Right cardiac atrium (tissue), 5 donors: ENCODE results near the gene SYCP3. TPM values are rescaled to one million over a fixed set of nuclear protein-coding genes. Genes with fewer than 3 reads are reported as not detected.
A peak's percentile ranks its signal among the peaks of the same experiment; 100 is the strongest.
"Not testable (repeated sequence)": the region's sequence is repeated elsewhere in the genome, so short reads cannot be mapped to it uniquely, and the experiment has no call there.

Experiments
- ATAC-seq, 2 donors: fragments of 200-7000 bp; cut with Tn5 transposase; one replicate each; pipeline versions ENCODE4 v1.8.0 to v1.9.1; 2020; ENCODE audit warnings: moderate library complexity in 2 of 2, mild to moderate bottlenecking in 1 of 2
- DNase-seq, 3 donors: peaks; one replicate each; pipeline ENCODE4 v3.0.0-alpha.2; 2020
- H3K27ac ChIP-seq: one replicate; pipeline ENCODE4 v1.5.1; 2013; ENCODE audit warnings: mild to moderate bottlenecking, low read length, control low read depth, moderate library complexity
- H3K27me3 ChIP-seq: one replicate; pipeline ENCODE4 v1.6.1; 2013; ENCODE audit not compliant: control insufficient read depth, insufficient read depth
- H3K4me1 ChIP-seq: one replicate; pipeline ENCODE4 v1.6.1; 2013; ENCODE audit warnings: low read length; ENCODE audit not compliant: control insufficient read depth, insufficient read depth
- H3K4me3 ChIP-seq: one replicate; pipeline ENCODE4 v1.5.1; 2013; ENCODE audit warnings: low read length, control low read depth
- H3K9me3 ChIP-seq: one replicate; pipeline ENCODE4 v1.6.1; 2013; ENCODE audit warnings: low read length; ENCODE audit not compliant: control insufficient read depth
- WGBS: extraction: QIAGEN DNeasy Blood & Tissue Kit; methylation state at CpG from one replicate; pipeline ENCODE4 v1.1.7; 2013; 5-methylcytosine and 5-hydroxymethylcytosine counted together
- intact Hi-C, 4 donors: fragments of 100-400 bp; cut with DNase I; formaldehyde crosslinking; loops; one replicate each; pipeline versions ENCODE4 v1.11.0 to v1.14.0; 2022 to 2023
- polyA plus RNA-seq: library from polyadenylated mRNA; stranded (reverse); fragments of 200-250 nt; gene quantifications from one replicate; pipeline ENCODE4 v1.2.3, GENCODE V29; 2013
- total RNA-seq, 4 donors: library from RNA; stranded (reverse); fragmentation: NEBNext Ultra II Directional; extraction: Animal tissue kit (Norgen Biotek cat#: 25700); gene quantifications; one replicate each; pipeline ENCODE4 v1.2.1, GENCODE V29; 2021
- donor health status: healthy with polysubstance abuse.
- donor health status: DM: no; HTN: yes; CAD: no.
- donor health status: DM: no; HTN: no; CAD: no.
- donor health status: DM: no; HTN: yes; CAD: no; lungs with severe emphysema.
- donor health status: DM: yes; HTN: yes; CAD: no.

SYCP3 gene
- total and polyA plus RNA-seq, 5 donors = 0.05 to 0.18 TPM; not detected in 3

- peak overlapping the region; percentile 76 for H3K27ac ChIP-seq
- ATAC-seq (peak; percentile 85), DNase-seq (peak; percentile 76 to 84 (median 84))
- 30% methylated on average over 18 of the region's 18 CpGs for WGBS
- no peaks in the 10 kb centered on the region for H3K4me1 ChIP-seq
- H3K27me3 ChIP-seq = no peaks in the 10 kb centered on the region
- H3K9me3 ChIP-seq = no peaks in the 10 kb centered on the region
- intact Hi-C loops = no loop called here
- peak overlapping the region; percentile 86 for H3K4me3 ChIP-seq
These were observed 42.7 kb downstream of the SYCP3 start for GRCh38 chr12:101696251-101697196.

DNA sequence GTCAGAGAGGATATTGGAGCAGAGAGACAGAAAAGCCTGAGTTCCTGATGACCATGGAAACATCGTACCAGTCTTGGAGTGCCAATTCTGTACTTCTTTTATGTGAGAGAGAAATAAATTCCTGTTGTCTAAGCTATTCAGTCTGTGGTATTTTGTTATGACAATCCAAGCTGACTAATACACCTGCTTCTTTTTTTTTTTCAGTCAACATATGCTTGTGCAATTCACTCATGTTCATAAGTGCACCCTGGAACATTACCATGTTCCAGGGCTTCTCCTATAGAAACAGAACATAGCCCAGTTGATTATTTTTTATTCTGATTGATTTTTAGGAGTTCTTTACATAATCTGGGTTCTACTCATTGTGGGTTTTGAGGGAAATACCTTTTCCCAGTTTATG lies 43.6 kb downstream of the SYCP3 start:
- H3K27ac ChIP-seq = no peak overlapping the region
- no peaks in the 10 kb centered on the region for H3K27me3 ChIP-seq
- ATAC-seq = no peak
- no peak overlapping the region for H3K4me3 ChIP-seq
- DNase-seq = no peak
- WGBS = 94% methylated on average over 1 of the region's 1 CpG
- H3K9me3 ChIP-seq = no peaks in the 10 kb centered on the region
- intact Hi-C loops = no loop called here
- H3K4me1 ChIP-seq = no peaks in the 10 kb centered on the region

- Histone ChIP-seq H3K27me3 (no peaks in the 10 kb centered on the region), H3K4me1 (no peaks in the 10 kb centered on the region), H3K27ac (no peak overlapping the region), H3K9me3 (no peaks in the 10 kb centered on the region), H3K4me3 (no peak overlapping the region)
- ATAC-seq (no peak), DNase-seq (no peak)
- 96% methylated on average over 2 of the region's 2 CpGs for WGBS
- intact Hi-C loops = no loop called here
These were observed 44.3 kb downstream of the SYCP3 start for GRCh38 chr12:101694986-101695385.

DNA sequence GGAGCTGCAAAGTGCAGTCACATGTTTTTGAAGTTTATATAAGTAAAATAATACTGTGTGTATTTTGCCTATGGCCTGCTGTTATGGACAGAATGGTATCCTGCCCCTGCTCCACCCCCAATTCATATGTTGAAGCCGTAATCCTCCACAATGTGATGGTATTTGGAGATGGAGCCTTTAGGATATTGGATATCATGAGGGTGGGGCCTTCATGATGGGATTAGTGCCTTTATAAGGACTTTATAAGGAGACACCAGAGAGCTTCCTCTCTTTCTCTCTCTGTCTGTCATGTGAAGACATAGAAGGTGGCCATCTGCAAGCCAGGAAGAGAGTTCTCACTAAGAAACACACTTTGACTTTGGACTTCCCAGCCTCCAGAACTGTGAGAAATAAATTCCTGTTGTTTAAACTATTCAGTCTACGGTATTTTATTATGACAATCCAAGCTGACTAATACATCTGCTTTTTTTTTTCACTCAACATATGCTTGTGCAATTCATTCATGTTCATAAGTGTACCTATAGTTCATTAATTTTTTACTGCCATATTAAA lies 44.9 kb downstream of the SYCP3 start:
- Histone ChIP-seq H3K9me3 (no peaks in the 10 kb centered on the region), H3K27me3 (no peaks in the 10 kb centered on the region), H3K4me1 (no peaks in the 10 kb centered on the region), H3K27ac (no peak overlapping the region), H3K4me3 (no peak overlapping the region)
- DNase-seq (no peak), ATAC-seq (no peak)
- intact Hi-C loops = no loop called here
- 94% methylated on average over 2 of the region's 2 CpGs for WGBS

GRCh38 chr12:101691503-101692096 lies 47.7 kb downstream of the SYCP3 start:
- Histone ChIP-seq H3K9me3 (no peaks in the 10 kb centered on the region), H3K27me3 (no peaks in the 10 kb centered on the region), H3K4me3 (no peak overlapping the region), H3K4me1 (no peaks in the 10 kb centered on the region), H3K27ac (no peak overlapping the region)
- no peak for ATAC-seq
- no peak for DNase-seq
- intact Hi-C loops = no loop called here
- 91% methylated on average over 1 of the region's 1 CpG for WGBS

- intact Hi-C loops = no loop called here
These were observed 48.6 kb downstream of the SYCP3 start for GRCh38 chr12:101690544-101691098.

GRCh38 chr12:101686176-101686575 lies 53.1 kb downstream of the SYCP3 start:
- intact Hi-C loops = no loop called here

More at GRCh38 chr12:101690544-101691098, 48.6 kb downstream of the SYCP3 start:
- H3K9me3 ChIP-seq = no peaks in the 10 kb centered on the region
- no peak for ATAC-seq
- H3K4me1 ChIP-seq = no peaks in the 10 kb centered on the region
- H3K27me3 ChIP-seq = no peaks in the 10 kb centered on the region
- WGBS = 69% methylated on average over 3 of the region's 3 CpGs
- no peak overlapping the region for H3K4me3 ChIP-seq
- DNase-seq = no peak
- no peak overlapping the region for H3K27ac ChIP-seq

GRCh38 chr12:101685092-101685491 lies 54.2 kb downstream of the SYCP3 start:
- 61% methylated on average over 1 of the region's 1 CpG for WGBS
- no peaks in the 10 kb centered on the region for H3K27me3 ChIP-seq
- H3K4me3 ChIP-seq = no peak overlapping the region
- ATAC-seq = no peak
- H3K4me1 ChIP-seq = no peaks in the 10 kb centered on the region
- no peak for DNase-seq
- no peak overlapping the region for H3K27ac ChIP-seq
- intact Hi-C loops = no loop called here
- no peaks in the 10 kb centered on the region for H3K9me3 ChIP-seq

More at GRCh38 chr12:101686176-101686575, 53.1 kb downstream of the SYCP3 start:
- Histone ChIP-seq H3K27ac (no peak overlapping the region), H3K9me3 (no peaks in the 10 kb centered on the region), H3K4me3 (no peak overlapping the region), H3K4me1 (no peaks in the 10 kb centered on the region), H3K27me3 (no peaks in the 10 kb centered on the region)
- ATAC-seq (peak; percentile 47 to 69), DNase-seq (no peak)
- 78% methylated on average over 1 of the region's 1 CpG for WGBS

- H3K4me3 ChIP-seq, ATAC-seq, DNase-seq, H3K4me1 ChIP-seq, intact Hi-C loops, H3K27ac ChIP-seq, H3K27me3 ChIP-seq, H3K9me3 ChIP-seq: not testable (repeated sequence)
- 46% methylated on average over 6 of the region's 6 CpGs for WGBS
These were observed 57.6 kb downstream of the SYCP3 start for GRCh38 chr12:101681627-101682026.

DNA sequence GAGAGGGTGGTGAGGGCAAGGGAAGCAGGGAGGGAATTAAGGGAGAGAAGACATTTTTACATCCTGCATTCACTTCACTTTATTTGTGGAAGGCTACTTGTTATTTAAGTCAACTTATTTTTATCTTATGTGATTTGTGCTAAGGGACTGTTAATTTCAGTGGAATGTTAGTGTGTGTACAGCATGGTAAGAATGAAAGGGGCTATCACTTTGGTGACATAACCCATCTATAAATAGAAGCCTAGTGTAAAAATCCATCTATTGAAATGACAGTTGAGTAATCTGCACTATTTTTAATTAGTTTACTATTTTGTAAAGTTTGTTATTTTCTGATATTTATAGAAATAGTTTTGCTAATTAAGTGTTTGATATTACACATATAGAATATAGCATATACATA lies 58.6 kb downstream of the SYCP3 start:
- Histone ChIP-seq H3K4me3 (peak overlapping the region; percentile 38), H3K4me1 (peaks cover 2% of the 10 kb centered on the region), H3K27me3 (no peaks in the 10 kb centered on the region), H3K27ac (peak overlapping the region; percentile 92), H3K9me3 (no peaks in the 10 kb centered on the region)
- DNase-seq = no peak
- ATAC-seq = peak; percentile 61 to 69
- intact Hi-C loops = no loop called here

- 56% methylated on average over 3 of the region's 3 CpGs for WGBS
- peak in 2 of 3 donors; percentile 20 to 53 for DNase-seq
- Histone ChIP-seq H3K4me1 (peaks cover 2% of the 10 kb centered on the region), H3K27ac (peak overlapping the region; percentile 92), H3K4me3 (peak overlapping the region; percentile 38), H3K9me3 (no peaks in the 10 kb centered on the region), H3K27me3 (no peaks in the 10 kb centered on the region)
- intact Hi-C loops = no loop called here
- ATAC-seq = peak; percentile 83 to 91
These were observed 59.0 kb downstream of the SYCP3 start for GRCh38 chr12:101680240-101680639.
